Stimulated activated CD4-positive, alpha-beta T cell treated with anti-CD3 and anti-CD28 coated beads, Interleukin-1b, Interleukin-23, amount 100 ng/mL, for 48 hours (primary cell): ENCODE data around the gene CAPN13.
"Not testable (repeated sequence)": the region's sequence is repeated elsewhere in the genome, so short reads cannot be mapped to it uniquely, and the experiment has no call there.

Experiments used
- DNase-seq: peaks from one replicate; pipeline ENCODE4 v3.0.0-alpha.2; 2020

CAPN13 gene

GRCh38 chr2:30697242-30698103 is 109.8 kb downstream of the CAPN13 start:
- DNase-seq: not testable (repeated sequence)

- DNase-seq: no peak
Measured at GRCh38 chr2:30695749-30696148, 111.5 kb downstream of the CAPN13 start.

GRCh38 chr2:30694286-30695055 is 112.8 kb downstream of the CAPN13 start:
- no peak for DNase-seq

- DNase-seq: no peak
Measured at GRCh38 chr2:30693821-30694281, 113.4 kb downstream of the CAPN13 start.

GRCh38 chr2:30692829-30693275 is 114.4 kb downstream of the CAPN13 start:
- DNase-seq: no peak

GRCh38 chr2:30691948-30692828 is 115.1 kb downstream of the CAPN13 start:
- no peak for DNase-seq

- DNase-seq: no peak
Measured at GRCh38 chr2:30691091-30691947, 115.9 kb downstream of the CAPN13 start.

- no peak for DNase-seq
Measured at GRCh38 chr2:30690126-30690561, 117.1 kb downstream of the CAPN13 start.

GRCh38 chr2:30689496-30690125 is 117.6 kb downstream of the CAPN13 start:
- DNase-seq: no peak

GRCh38 chr2:30688956-30689401 is 118.3 kb downstream of the CAPN13 start:
- DNase-seq: no peak

- no peak for DNase-seq
Measured at GRCh38 chr2:30686669-30687068, 120.6 kb downstream of the CAPN13 start.

GRCh38 chr2:30686000-30686399 is 121.2 kb downstream of the CAPN13 start:
- DNase-seq: no peak

- no peak for DNase-seq
Measured at GRCh38 chr2:30684996-30685395, 122.2 kb downstream of the CAPN13 start.

- no peak for DNase-seq
Measured at GRCh38 chr2:30684516-30684915, 122.7 kb downstream of the CAPN13 start.

GRCh38 chr2:30684026-30684425 is 123.2 kb downstream of the CAPN13 start:
- DNase-seq: no peak

GRCh38 chr2:30683236-30683956 is 123.8 kb downstream of the CAPN13 start:
- DNase-seq: no peak

- no peak for DNase-seq
Measured at GRCh38 chr2:30681022-30681421, 126.2 kb downstream of the CAPN13 start.

- DNase-seq: no peak
Measured at GRCh38 chr2:30680121-30680520, 127.1 kb downstream of the CAPN13 start.

- DNase-seq: no peak
Measured at GRCh38 chr2:30679426-30680088, 127.7 kb downstream of the CAPN13 start.
